ENCODE measurements around the gene SLC27A1.

DNA sequence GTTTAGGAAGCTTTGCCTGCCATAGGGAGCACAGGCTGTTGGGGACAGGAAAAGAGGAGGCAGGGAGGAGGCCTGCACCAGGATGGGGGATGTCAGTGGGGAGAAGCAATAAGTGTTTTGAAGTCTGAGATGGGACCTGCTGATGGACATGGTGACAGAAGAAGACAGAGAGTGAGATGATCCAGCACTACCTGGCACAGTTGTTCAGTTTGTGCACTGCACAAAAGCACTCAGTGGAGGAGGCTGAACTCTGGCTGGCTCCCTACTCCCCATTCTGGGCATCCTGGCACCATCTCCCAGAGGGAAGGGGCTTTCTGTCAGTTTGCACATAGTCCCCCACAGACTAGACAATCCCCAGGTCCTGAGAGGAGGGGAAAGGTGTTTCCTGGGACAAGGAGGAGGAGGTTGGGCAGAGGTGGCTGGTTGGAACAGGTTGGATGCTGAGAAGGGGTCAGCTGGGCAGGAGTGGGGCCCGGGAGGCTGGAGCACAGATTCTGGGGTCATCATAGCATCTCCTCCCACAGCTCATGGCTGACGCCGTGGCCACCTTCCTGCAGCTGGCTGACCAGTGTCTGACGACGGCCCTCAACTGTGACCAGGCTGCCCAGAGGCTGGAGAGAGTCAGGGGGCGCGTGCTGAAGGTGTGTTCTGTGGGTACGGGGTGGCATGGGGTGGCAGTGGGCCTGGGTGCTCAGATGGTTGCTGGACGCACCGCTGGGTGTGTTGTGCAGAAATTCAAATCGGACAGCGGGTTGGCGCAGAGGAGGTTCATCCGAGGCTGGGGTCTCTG is 72.7 kb downstream of the SLC27A1 start:
- TF ChIP-seq, protein P1, sequence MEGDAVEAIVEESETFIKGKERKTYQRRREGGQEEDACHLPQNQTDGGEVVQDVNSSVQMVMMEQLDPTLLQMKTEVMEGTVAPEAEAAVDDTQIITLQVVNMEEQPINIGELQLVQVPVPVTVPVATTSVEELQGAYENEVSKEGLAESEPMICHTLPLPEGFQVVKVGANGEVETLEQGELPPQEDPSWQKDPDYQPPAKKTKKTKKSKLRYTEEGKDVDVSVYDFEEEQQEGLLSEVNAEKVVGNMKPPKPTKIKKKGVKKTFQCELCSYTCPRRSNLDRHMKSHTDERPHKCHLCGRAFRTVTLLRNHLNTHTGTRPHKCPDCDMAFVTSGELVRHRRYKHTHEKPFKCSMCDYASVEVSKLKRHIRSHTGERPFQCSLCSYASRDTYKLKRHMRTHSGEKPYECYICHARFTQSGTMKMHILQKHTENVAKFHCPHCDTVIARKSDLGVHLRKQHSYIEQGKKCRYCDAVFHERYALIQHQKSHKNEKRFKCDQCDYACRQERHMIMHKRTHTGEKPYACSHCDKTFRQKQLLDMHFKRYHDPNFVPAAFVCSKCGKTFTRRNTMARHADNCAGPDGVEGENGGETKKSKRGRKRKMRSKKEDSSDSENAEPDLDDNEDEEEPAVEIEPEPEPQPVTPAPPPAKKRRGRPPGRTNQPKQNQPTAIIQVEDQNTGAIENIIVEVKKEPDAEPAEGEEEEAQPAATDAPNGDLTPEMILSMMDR (IDR thresholded peaks at IDR 0.05): no peak
- no peak for TF ChIP-seq POLR2A (IDR thresholded peaks at IDR 0.05)
